Measurements from ENCODE around the gene DCAF4L1. TPM values are rescaled to one million over a fixed set of nuclear protein-coding genes. Genes with fewer than 3 reads are reported as not detected.

Gene DCAF4L1
- polyA plus RNA-seq, 1 donor from 2014 or later: 0.31 TPM

DNA sequence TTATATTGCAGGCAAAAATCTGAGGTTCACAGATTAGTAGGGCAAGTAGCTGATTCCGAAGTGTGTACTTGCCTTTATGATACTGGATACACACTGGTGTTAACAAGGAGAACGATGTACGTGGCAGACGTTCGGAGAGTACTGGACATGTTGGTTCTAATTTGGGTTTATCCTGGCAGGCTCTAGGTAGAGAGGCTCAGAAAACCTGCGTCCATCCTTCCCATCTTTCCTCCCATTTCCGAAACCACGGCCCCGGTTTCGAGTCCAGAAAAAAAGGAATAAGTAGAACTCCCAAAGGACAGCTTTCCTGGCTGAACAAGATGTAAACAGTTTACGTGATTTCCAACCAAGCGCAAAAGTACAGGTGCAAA is 8.4 kb downstream of the DCAF4L1 start:
- peak overlapping the region; percentile 74 for H3K4me3 ChIP-seq (ENCODE audit: low read length)
- H3K9ac ChIP-seq (ENCODE audit: low read length): peak overlapping the region; percentile 86
- no peak for TF ChIP-seq MXI1 (conservative IDR thresholded peaks at IDR 0.05; ENCODE audit: poor library complexity, severe bottlenecking)
- TF ChIP-seq POLR2AphosphoS5 (IDR thresholded peaks at IDR 0.05): no peak
- TF ChIP-seq CTCF (IDR thresholded peaks at IDR 0.05; ENCODE audit: poor library complexity, severe bottlenecking): no peak
- no peak for TF ChIP-seq TAF1 (IDR thresholded peaks at IDR 0.05; ENCODE audit: low read depth)
- TF ChIP-seq SMC3 (conservative IDR thresholded peaks at IDR 0.05; ENCODE audit: poor library complexity): no peak
- TF ChIP-seq EZH2 (IDR thresholded peaks at IDR 0.05; ENCODE audit: borderline replicate concordance, insufficient read depth, low read length, poor library complexity, severe bottlenecking): no peak
- no peak for TF ChIP-seq EP300 (conservative IDR thresholded peaks at IDR 0.05; ENCODE audit: poor library complexity, severe bottlenecking)
- TF ChIP-seq RAD21 (conservative IDR thresholded peaks at IDR 0.05): no peak
- TF ChIP-seq REST (IDR thresholded peaks at IDR 0.05; ENCODE audit: borderline replicate concordance): no peak
- H3K27me3 ChIP-seq (ENCODE audit: insufficient read depth, low read depth, low read length): no peaks in the 10 kb centered on the region
- H4K20me1 ChIP-seq (ENCODE audit: insufficient read depth): no peaks in the 10 kb centered on the region
- H3K27ac ChIP-seq (ENCODE audit: low read length): peak overlapping the region; percentile 48
- no peaks in the 10 kb centered on the region for H3K9me2 ChIP-seq (ENCODE audit: insufficient read depth, low read length)
- no peaks in the 10 kb centered on the region for H3K9me3 ChIP-seq (ENCODE audit: low read length)
- peak overlapping the region; percentile 74 for H2AFZ ChIP-seq (ENCODE audit: low read depth, low read length)
- H3K4me2 ChIP-seq (ENCODE audit: low read length): peak overlapping the region; percentile 98
- H3F3A ChIP-seq (ENCODE audit: insufficient read depth, low read length, poor library complexity, severe bottlenecking): no peaks in the 10 kb centered on the region
- H3K36me3 ChIP-seq (ENCODE audit: insufficient read depth, low read length): no peaks in the 10 kb centered on the region
- H3K79me2 ChIP-seq (replicated peaks; ENCODE audit: insufficient read depth, low read length): peaks cover 47% of the 10 kb centered on the region

DNA sequence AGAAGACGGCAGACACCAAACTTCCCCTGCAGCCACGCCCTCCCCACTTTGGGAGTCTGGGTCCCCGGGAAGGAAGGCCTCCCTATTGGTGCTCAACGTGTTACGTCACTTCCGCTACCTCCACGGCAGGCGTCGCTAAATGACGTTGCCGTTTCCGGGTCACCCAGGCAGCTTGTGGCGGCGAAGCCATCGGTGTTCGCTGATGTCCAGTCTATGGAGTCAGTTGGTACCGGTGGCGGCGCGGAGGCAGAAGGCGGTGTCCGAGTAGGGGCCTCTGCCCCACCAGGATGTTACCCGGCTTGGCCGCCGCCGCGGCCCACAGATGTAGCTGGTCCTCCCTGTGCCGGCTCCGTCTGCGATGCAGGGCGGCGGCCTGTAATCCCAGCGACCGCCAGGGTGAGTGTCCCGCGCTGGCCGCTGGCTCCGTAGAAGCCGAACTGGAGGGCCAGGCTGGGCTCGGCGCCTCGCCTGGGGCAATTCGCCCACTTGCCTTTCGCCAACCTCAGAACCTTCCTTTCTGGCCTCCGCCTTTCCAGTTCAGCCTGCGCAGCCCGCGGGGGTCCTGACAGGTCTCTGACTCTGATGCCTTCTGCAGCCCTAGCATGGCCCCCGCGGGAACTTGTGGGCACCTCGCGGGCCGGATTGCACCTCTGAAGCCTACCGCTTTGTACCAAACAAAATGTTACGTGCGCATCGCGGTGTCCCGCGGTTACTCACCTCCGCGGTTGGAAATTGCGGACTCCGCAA is 9.0 kb downstream of the DCAF4L1 start, which contains the start of gene SLC30A9:
SLC30A9 (plus strand) TSS at position 166 of the 747 bp plus-strand sequence; CDS start at position 288, 122 bp downstream.
- peaks cover 47% of the 10 kb centered on the region for H3K79me2 ChIP-seq (replicated peaks; ENCODE audit: insufficient read depth, low read length)
- peak within 1 kb of the TSS; percentile 86 for H3K9ac ChIP-seq (ENCODE audit: low read length)
- H3K9me2 ChIP-seq (ENCODE audit: insufficient read depth, low read length): no peaks in the 10 kb centered on the region
- H3K4me3 ChIP-seq (ENCODE audit: low read length): peak within 1 kb of the TSS; percentile 74
- H4K20me1 ChIP-seq (ENCODE audit: insufficient read depth): no peaks in the 10 kb centered on the region
- H3K27ac ChIP-seq (ENCODE audit: low read length): peak within 1 kb of the TSS; percentile 63
- H2AFZ ChIP-seq (ENCODE audit: low read depth, low read length): peak within 1 kb of the TSS; percentile 89
- H3K36me3 ChIP-seq (ENCODE audit: insufficient read depth, low read length): no peaks in the 10 kb centered on the region
- H3K9me3 ChIP-seq (ENCODE audit: low read length): no peaks in the 10 kb centered on the region
- TF ChIP-seq MXI1 (conservative IDR thresholded peaks at IDR 0.05; ENCODE audit: poor library complexity, severe bottlenecking) (peak; percentile 83), EP300 (conservative IDR thresholded peaks at IDR 0.05; ENCODE audit: poor library complexity, severe bottlenecking) (peak; percentile 33), EZH2 (IDR thresholded peaks at IDR 0.05; ENCODE audit: borderline replicate concordance, insufficient read depth, low read length, poor library complexity, severe bottlenecking) (no peak), RAD21 (conservative IDR thresholded peaks at IDR 0.05) (no peak), CTCF (IDR thresholded peaks at IDR 0.05; ENCODE audit: poor library complexity, severe bottlenecking) (peak; percentile 63), REST (IDR thresholded peaks at IDR 0.05; ENCODE audit: borderline replicate concordance) (peak; percentile 63), SMC3 (conservative IDR thresholded peaks at IDR 0.05; ENCODE audit: poor library complexity) (no peak), TAF1 (IDR thresholded peaks at IDR 0.05; ENCODE audit: low read depth) (peak; percentile 81), POLR2AphosphoS5 (IDR thresholded peaks at IDR 0.05) (peak; percentile 97)
- H3K4me2 ChIP-seq (ENCODE audit: low read length): peak within 1 kb of the TSS; percentile 98
- no peaks in the 10 kb centered on the region for H3F3A ChIP-seq (ENCODE audit: insufficient read depth, low read length, poor library complexity, severe bottlenecking)
- no peaks in the 10 kb centered on the region for H3K27me3 ChIP-seq (ENCODE audit: insufficient read depth, low read depth, low read length)

Measured in neural cell (in vitro differentiated cells).